ENCODE data around the gene RPL22.

Gene RPL22

DNA sequence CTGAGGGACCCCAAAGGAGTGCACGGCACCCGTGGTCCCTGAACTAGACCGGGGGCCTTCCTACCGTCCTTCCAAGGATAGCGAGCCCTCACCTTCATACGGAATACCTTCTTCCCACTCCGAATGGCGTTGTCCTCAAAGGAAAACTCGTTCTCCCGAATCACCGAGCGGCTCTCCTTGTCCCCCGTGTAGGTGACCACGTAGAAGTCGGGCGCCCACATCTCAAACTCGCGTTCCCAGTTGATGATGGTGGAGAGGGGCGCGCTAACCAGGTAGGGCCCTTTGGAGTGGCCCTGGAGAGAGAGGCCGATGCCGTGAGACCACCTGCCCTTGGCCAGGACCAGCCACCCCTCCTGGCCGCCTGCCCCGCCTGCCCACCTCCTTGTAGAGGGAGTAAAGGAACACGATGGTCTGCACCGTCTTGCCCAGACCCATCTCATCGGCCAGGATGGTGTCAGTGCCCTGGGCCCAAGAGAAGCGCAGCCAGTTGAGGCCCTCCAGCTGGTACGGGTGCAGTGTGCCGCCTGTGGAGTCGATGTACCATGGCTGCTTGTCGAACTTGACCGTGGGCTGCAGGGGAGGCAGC is 57.3 kb downstream of the RPL22 start:
- TF ChIP-seq EZH2phosphoT487 (IDR thresholded peaks at IDR 0.05; ENCODE audit: low read depth) = no peak
- TF ChIP-seq, protein P1, sequence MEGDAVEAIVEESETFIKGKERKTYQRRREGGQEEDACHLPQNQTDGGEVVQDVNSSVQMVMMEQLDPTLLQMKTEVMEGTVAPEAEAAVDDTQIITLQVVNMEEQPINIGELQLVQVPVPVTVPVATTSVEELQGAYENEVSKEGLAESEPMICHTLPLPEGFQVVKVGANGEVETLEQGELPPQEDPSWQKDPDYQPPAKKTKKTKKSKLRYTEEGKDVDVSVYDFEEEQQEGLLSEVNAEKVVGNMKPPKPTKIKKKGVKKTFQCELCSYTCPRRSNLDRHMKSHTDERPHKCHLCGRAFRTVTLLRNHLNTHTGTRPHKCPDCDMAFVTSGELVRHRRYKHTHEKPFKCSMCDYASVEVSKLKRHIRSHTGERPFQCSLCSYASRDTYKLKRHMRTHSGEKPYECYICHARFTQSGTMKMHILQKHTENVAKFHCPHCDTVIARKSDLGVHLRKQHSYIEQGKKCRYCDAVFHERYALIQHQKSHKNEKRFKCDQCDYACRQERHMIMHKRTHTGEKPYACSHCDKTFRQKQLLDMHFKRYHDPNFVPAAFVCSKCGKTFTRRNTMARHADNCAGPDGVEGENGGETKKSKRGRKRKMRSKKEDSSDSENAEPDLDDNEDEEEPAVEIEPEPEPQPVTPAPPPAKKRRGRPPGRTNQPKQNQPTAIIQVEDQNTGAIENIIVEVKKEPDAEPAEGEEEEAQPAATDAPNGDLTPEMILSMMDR (IDR thresholded peaks at IDR 0.05; ENCODE audit: low read depth, low read length) = no peak

GRCh38 chr1:6141592-6141991 is 57.8 kb downstream of the RPL22 start:
- Histone ChIP-seq H3K36me3 (replicated peaks; ENCODE audit: low read depth, low read length) (no peaks in the 10 kb centered on the region), H3K79me2 (ENCODE audit: low read length) (no peaks in the 10 kb centered on the region), H3K9ac (ENCODE audit: low read length) (no peak overlapping the region), H4K20me1 (ENCODE audit: insufficient read depth, low read length) (no peaks in the 10 kb centered on the region), H2AFZ (ENCODE audit: low read depth, low read length) (no peak overlapping the region), H3K9me3 (ENCODE audit: insufficient read depth, low read length) (no peaks in the 10 kb centered on the region), H3K27ac (ENCODE audit: low read length) (no peak overlapping the region), H3K27me3 (ENCODE audit: low read depth, low read length) (no peaks in the 10 kb centered on the region), H3K4me1 (ENCODE audit: low read length) (peaks cover 5% of the 10 kb centered on the region), H3K4me2 (ENCODE audit: low read length) (no peak overlapping the region), H3K4me3 (ENCODE audit: low read length) (no peak overlapping the region)
- TF ChIP-seq, protein P1 (IDR thresholded peaks at IDR 0.05; ENCODE audit: low read depth, low read length) = peak; percentile 54
- no peak for TF ChIP-seq EZH2phosphoT487 (IDR thresholded peaks at IDR 0.05; ENCODE audit: low read depth)

More for the DNA sequence above, 57.3 kb downstream of the RPL22 start:
- peaks cover 5% of the 10 kb centered on the region for H3K4me1 ChIP-seq (ENCODE audit: low read length)
- H3K4me2 ChIP-seq (ENCODE audit: low read length) = no peak overlapping the region
- no peaks in the 10 kb centered on the region for H3K9me3 ChIP-seq (ENCODE audit: insufficient read depth, low read length)
- no peaks in the 10 kb centered on the region for H4K20me1 ChIP-seq (ENCODE audit: insufficient read depth, low read length)
- H3K4me3 ChIP-seq (ENCODE audit: low read length) = no peak overlapping the region
- no peak overlapping the region for H2AFZ ChIP-seq (ENCODE audit: low read depth, low read length)
- H3K27ac ChIP-seq (ENCODE audit: low read length) = no peak overlapping the region
- H3K79me2 ChIP-seq (ENCODE audit: low read length) = no peaks in the 10 kb centered on the region
- H3K9ac ChIP-seq (ENCODE audit: low read length) = no peak overlapping the region
- H3K36me3 ChIP-seq (replicated peaks; ENCODE audit: low read depth, low read length) = no peaks in the 10 kb centered on the region
- H3K27me3 ChIP-seq (ENCODE audit: low read depth, low read length) = no peaks in the 10 kb centered on the region

DNA sequence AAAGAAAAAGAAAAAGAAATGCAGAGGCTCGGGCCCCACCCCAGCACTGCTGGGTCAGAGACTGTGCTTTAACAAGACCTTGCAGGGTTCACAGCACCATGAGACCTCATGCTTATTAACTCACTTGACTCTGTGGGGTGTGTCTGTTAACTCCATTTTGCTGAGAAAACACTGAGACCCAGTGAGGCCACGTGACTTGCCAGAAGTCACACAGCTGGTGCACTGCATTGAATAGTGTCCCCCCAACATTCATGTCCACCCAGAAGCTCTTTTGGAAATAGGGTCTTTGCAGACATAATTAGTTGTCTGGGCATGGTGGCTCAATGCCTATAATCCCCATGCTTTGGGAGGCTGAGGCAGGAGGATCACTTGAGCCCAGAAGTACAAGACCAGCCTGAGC is 59.0 kb downstream of the RPL22 start:
- Histone ChIP-seq H3K27ac (ENCODE audit: low read length) (no peak overlapping the region), H3K79me2 (ENCODE audit: low read length) (no peaks in the 10 kb centered on the region), H3K9ac (ENCODE audit: low read length) (no peak overlapping the region), H2AFZ (ENCODE audit: low read depth, low read length) (no peak overlapping the region), H3K4me2 (ENCODE audit: low read length) (no peak overlapping the region), H4K20me1 (ENCODE audit: insufficient read depth, low read length) (no peaks in the 10 kb centered on the region), H3K9me3 (ENCODE audit: insufficient read depth, low read length) (no peaks in the 10 kb centered on the region), H3K36me3 (replicated peaks; ENCODE audit: low read depth, low read length) (no peaks in the 10 kb centered on the region), H3K4me3 (ENCODE audit: low read length) (no peak overlapping the region), H3K4me1 (ENCODE audit: low read length) (peaks cover 5% of the 10 kb centered on the region), H3K27me3 (ENCODE audit: low read depth, low read length) (no peaks in the 10 kb centered on the region)
- TF ChIP-seq EZH2phosphoT487 (IDR thresholded peaks at IDR 0.05; ENCODE audit: low read depth) = no peak
- TF ChIP-seq, protein P1 (IDR thresholded peaks at IDR 0.05; ENCODE audit: low read depth, low read length) = no peak

- Histone ChIP-seq H3K36me3 (replicated peaks; ENCODE audit: low read depth, low read length) (no peaks in the 10 kb centered on the region), H3K4me3 (ENCODE audit: low read length) (no peak overlapping the region), H3K4me2 (ENCODE audit: low read length) (no peak overlapping the region), H3K79me2 (ENCODE audit: low read length) (no peaks in the 10 kb centered on the region), H3K9me3 (ENCODE audit: insufficient read depth, low read length) (no peaks in the 10 kb centered on the region), H4K20me1 (ENCODE audit: insufficient read depth, low read length) (no peaks in the 10 kb centered on the region), H3K4me1 (ENCODE audit: low read length) (peaks cover 5% of the 10 kb centered on the region), H3K27ac (ENCODE audit: low read length) (no peak overlapping the region), H3K27me3 (ENCODE audit: low read depth, low read length) (no peaks in the 10 kb centered on the region), H2AFZ (ENCODE audit: low read depth, low read length) (no peak overlapping the region), H3K9ac (ENCODE audit: low read length) (no peak overlapping the region)
- no peak for TF ChIP-seq EZH2phosphoT487 (IDR thresholded peaks at IDR 0.05; ENCODE audit: low read depth)
- TF ChIP-seq, protein P1 (IDR thresholded peaks at IDR 0.05; ENCODE audit: low read depth, low read length) = no peak
Observed at GRCh38 chr1:6137758-6138157, 61.6 kb downstream of the RPL22 start.

Measured in OCI-LY3 (cell line).